A673 (cell line): ENCODE results near the gene NCR3LG1. TPM values are rescaled to one million over a fixed set of nuclear protein-coding genes. Genes with fewer than 3 reads are reported as not detected.

Source experiments
- BruUV-seq: library from RNA; stranded (reverse); fragments of 400-500 nt; replicated peaks from 2 replicates; lab custom pipeline; 2021; lab: Mats Ljungman, UMichigan
- CTCF ChIA-PET: fragments of 300-600 bp; sonication (Branson Sonifier 250); formaldehyde crosslinking; loops from one replicate; lab custom pipeline; 2022; ENCODE audit warnings: antibody characterized with exemption; lab: Charles Lee
- POLR2A ChIA-PET: fragments of 300-600 bp; sonication (Branson Sonifier 250); formaldehyde crosslinking; loops from one replicate; lab custom pipeline; 2022; ENCODE audit warnings: antibody characterized with exemption; ENCODE audit not compliant: low non-redundant PET; lab: Charles Lee
- DNase-seq: peaks from one replicate; pipeline ENCODE4 v3.0.0-alpha.2; 2015; ENCODE audit warnings: low spot score
- H3K27ac ChIP-seq: fragments of 200-600 bp; sonication (generic); 2 replicates; pipeline ENCODE4 v1.5.1; 2016; ENCODE audit warnings: mixed run types, low read depth, mild to moderate bottlenecking, mixed read lengths, antibody characterized with exemption, low read length; ENCODE audit not compliant: poor library complexity, severe bottlenecking
- H3K27me3 ChIP-seq: fragments of 200-600 bp; sonication (generic); replicated peaks from 2 replicates; pipeline ENCODE4 v1.6.1; 2017; ENCODE audit warnings: mixed run types, low read depth, mild to moderate bottlenecking, mixed read lengths, antibody characterized with exemption, low read length; ENCODE audit not compliant: insufficient read depth, poor library complexity
- H3K36me3 ChIP-seq: fragments of 200-600 bp; sonication (generic); 2 replicates; pipeline ENCODE4 v1.6.1; 2016; ENCODE audit warnings: mixed run types, mild to moderate bottlenecking, mixed read lengths, antibody characterized with exemption, low read length; ENCODE audit not compliant: insufficient read depth, poor library complexity, severe bottlenecking
- H3K4me1 ChIP-seq: fragments of 200-600 bp; sonication (generic); 2 replicates; pipeline ENCODE4 v1.6.1; 2017; ENCODE audit warnings: mixed run types, mild to moderate bottlenecking, mixed read lengths, antibody characterized with exemption, low read length; ENCODE audit not compliant: insufficient read depth, poor library complexity, severe bottlenecking
- H3K4me3 ChIP-seq: fragments of 200-600 bp; sonication (generic); 2 replicates; pipeline ENCODE4 v1.5.1; 2016; ENCODE audit warnings: low read depth, mixed run types, mild to moderate bottlenecking, mixed read lengths, low read length; ENCODE audit not compliant: poor library complexity, severe bottlenecking
- H3K9me3 ChIP-seq: fragments of 200-600 bp; sonication (generic); 2 replicates; pipeline ENCODE4 v1.6.1; 2016; ENCODE audit warnings: mixed run types, low read depth, mild to moderate bottlenecking, mixed read lengths, antibody characterized with exemption, low read length; ENCODE audit not compliant: poor library complexity, severe bottlenecking
- CTCF ChIP-seq: fragments of 300-800, 200-600 bp; sonication (generic); conservative IDR thresholded peaks from 2 replicates; pipeline ENCODE4 v1.5.1; 2017; ENCODE audit warnings: low read depth, mild to moderate bottlenecking, antibody characterized with exemption, low read length, moderate library complexity, mixed read lengths
- EZH2 ChIP-seq: fragments of 200-600 bp; sonication (generic); IDR thresholded peaks from 2 replicates; pipeline ENCODE4 v1.6.1; 2017; ENCODE audit warnings: borderline replicate concordance, low read depth, mild to moderate bottlenecking, mixed read lengths, antibody characterized with exemption, low read length; ENCODE audit not compliant: poor library complexity, severe bottlenecking
- intact Hi-C: fragments of 100-400 bp; cut with micrococcal nuclease; formaldehyde crosslinking; loops from one replicate; pipeline ENCODE4 v1.10.0; 2022; ENCODE audit not compliant: unreplicated experiment
- total RNA-seq: library from RNA; stranded (reverse); gene quantifications from 2 replicates; pipeline ENCODE4 v1.2.3, GENCODE V29; 2021

NCR3LG1 gene
- total RNA-seq, 1 experiment from 2014 or later: 5.8 TPM

GRCh38 chr11:17388609-17389210 is 37.1 kb downstream of the NCR3LG1 start, which contains the start of gene KCNJ11:
Gene KCNJ11 (minus strand): TSS chr11:17388659. CDS start chr11:17388091, 568 bp downstream.
- no peaks in the 10 kb centered on the region for H3K4me1 ChIP-seq
- H3K4me3 ChIP-seq: peak within 1 kb of the TSS; percentile 44
- H3K27me3 ChIP-seq: no peaks in the 10 kb centered on the region
- ChIA-PET CTCF (interaction anchor here (0.6 kb wide), 2 partner anchors 13 to 160 kb away, joined by 3 to 6 read pairs; no protein-coding TSS in a partner anchor), POLR2A (no interaction called here)
- intact Hi-C loops: loop anchor here (10.0 kb wide), 1 partner anchor 346 kb away; the partner anchor contains the start of gene KCNC1
- H3K27ac ChIP-seq: no peak within 1 kb of the TSS
- peak; percentile 3 for DNase-seq
- TF ChIP-seq CTCF (no peak), EZH2 (no peak)
- no peaks in the 10 kb centered on the region for H3K36me3 ChIP-seq
- BruUV-seq: no TSS peak
- no peaks in the 10 kb centered on the region for H3K9me3 ChIP-seq

GRCh38 chr11:17389211-17389956 is 37.8 kb downstream of the NCR3LG1 start:
- no peaks in the 10 kb centered on the region for H3K36me3 ChIP-seq
- no peaks in the 10 kb centered on the region for H3K27me3 ChIP-seq
- H3K27ac ChIP-seq: no peak overlapping the region
- peak overlapping the region; percentile 44 for H3K4me3 ChIP-seq
- ChIA-PET CTCF (interaction anchor here (0.6 to 0.7 kb wide), 2 partner anchors 14 to 845 kb away, joined by 6 to 9 read pairs; no protein-coding TSS in a partner anchor), POLR2A (no interaction called here)
- no peak for TF ChIP-seq EZH2
- TF ChIP-seq CTCF: peak; percentile 56
- intact Hi-C loops: loop anchor here (10.0 kb wide), 1 partner anchor 345 kb away; the partner anchor contains the start of gene KCNC1
- BruUV-seq: no TSS peak
- no peaks in the 10 kb centered on the region for H3K9me3 ChIP-seq
- peak; percentile 66 for DNase-seq
- H3K4me1 ChIP-seq: no peaks in the 10 kb centered on the region

- intact Hi-C loops: loop anchor here (10.0 kb wide), 1 partner anchor 345 kb away; the partner anchor contains the start of gene KCNC1
- DNase-seq: no peak
- no TSS peak for BruUV-seq
- ChIA-PET POLR2A (no interaction called here), CTCF (interaction anchor here (0.7 kb wide), 1 partner anchor 845 kb away, joined by 9 read pairs; no protein-coding TSS in a partner anchor)
- H3K4me1 ChIP-seq: no peaks in the 10 kb centered on the region
- H3K27me3 ChIP-seq: no peaks in the 10 kb centered on the region
- no peaks in the 10 kb centered on the region for H3K9me3 ChIP-seq
- no peaks in the 10 kb centered on the region for H3K36me3 ChIP-seq
- no peak overlapping the region for H3K27ac ChIP-seq
- no peak for TF ChIP-seq CTCF
- TF ChIP-seq EZH2: no peak
- no peak overlapping the region for H3K4me3 ChIP-seq
These were observed 38.5 kb downstream of the NCR3LG1 start for GRCh38 chr11:17389957-17390649.
